ENCODE data around the gene SLIT3. TPM values are rescaled to one million over a fixed set of nuclear protein-coding genes. Genes with fewer than 3 reads are reported as not detected.

SLIT3 gene
- total RNA-seq, 1 experiment from 2014 or later: 0.10 TPM

DNA sequence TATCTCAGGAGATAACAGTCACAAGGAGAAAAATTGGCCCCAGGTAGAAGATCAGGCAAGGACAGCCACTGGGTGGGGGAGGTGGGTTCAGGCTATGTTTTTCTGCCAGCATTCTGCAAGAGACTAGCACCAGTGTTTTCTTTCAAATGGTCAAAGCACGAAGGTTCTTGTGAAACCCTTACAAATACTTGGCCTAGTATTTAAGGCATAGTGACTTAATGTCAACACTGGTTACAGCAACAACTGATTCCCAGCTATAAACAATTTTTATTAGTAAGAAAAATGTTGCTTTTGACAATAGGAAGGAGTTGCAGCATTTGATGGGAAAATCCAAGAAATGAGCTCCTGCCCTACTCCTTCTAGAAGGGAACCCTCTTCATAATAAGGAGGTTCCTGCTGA lies 349.6 kb downstream of the SLIT3 start:
- Histone ChIP-seq H3K9me3 (ENCODE audit: control insufficient read depth in 1 of 2, insufficient read depth in 1 of 2, low read depth in 1 of 2, low read length in 2 of 2) (no peaks in the 10 kb centered on the region), H2AFZ (ENCODE audit: low read depth, low read length, poor library complexity, severe bottlenecking) (no peak overlapping the region), H3K4me3 (replicated peaks in 1 of 2; ENCODE audit: low read depth in 1 of 2, low read length in 2 of 2) (no peak overlapping the region), H3K27ac (ENCODE audit: low read depth, low read length) (no peak overlapping the region), H3K9ac (ENCODE audit: low read length) (no peak overlapping the region), H3K4me2 (ENCODE audit: low read length) (no peak overlapping the region), H3K4me1 (ENCODE audit: control insufficient read depth in 1 of 2, insufficient read depth in 2 of 2, low read length in 2 of 2) (no peaks in the 10 kb centered on the region), H3K36me3 (ENCODE audit: control insufficient read depth in 1 of 2, insufficient read depth in 2 of 2, low read length in 2 of 2) (no peaks in the 10 kb centered on the region), H4K20me1 (ENCODE audit: insufficient read depth) (no peaks in the 10 kb centered on the region), H3K79me2 (ENCODE audit: insufficient read depth, low read length) (no peaks in the 10 kb centered on the region), H3K27me3 (ENCODE audit: insufficient read depth, low read length) (no peaks in the 10 kb centered on the region), H3K9me2 (ENCODE audit: insufficient read depth) (no peaks in the 10 kb centered on the region)
- CTCF ChIA-PET: no interaction called here
- DNase-seq (ENCODE audit: low read depth, low spot score): no peak
- TF ChIP-seq TCF7L2 (IDR thresholded peaks at IDR 0.05; ENCODE audit: borderline replicate concordance, extremely low read depth, insufficient read depth, insufficient read length): no peak
- TF ChIP-seq ELF1 (IDR thresholded peaks at IDR 0.05; ENCODE audit: borderline replicate concordance, low read depth): no peak
- TF ChIP-seq EGR1 (IDR thresholded peaks at IDR 0.05; ENCODE audit: low read depth): no peak
- TF ChIP-seq, protein P1, sequence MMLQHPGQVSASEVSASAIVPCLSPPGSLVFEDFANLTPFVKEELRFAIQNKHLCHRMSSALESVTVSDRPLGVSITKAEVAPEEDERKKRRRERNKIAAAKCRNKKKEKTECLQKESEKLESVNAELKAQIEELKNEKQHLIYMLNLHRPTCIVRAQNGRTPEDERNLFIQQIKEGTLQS (IDR thresholded peaks at IDR 0.05): no peak
- TF ChIP-seq CEBPB (IDR thresholded peaks at IDR 0.05; ENCODE audit: low read depth): no peak
- TF ChIP-seq YY1 (IDR thresholded peaks at IDR 0.05; ENCODE audit: extremely low read depth, insufficient replicate concordance, low read depth, low read length): no peak
- TF ChIP-seq SRF (IDR thresholded peaks at IDR 0.05; ENCODE audit: low read depth): no peak
- TF ChIP-seq RAD21 (IDR thresholded peaks at IDR 0.05; ENCODE audit: low read depth): no peak
- TF ChIP-seq REST (IDR thresholded peaks at IDR 0.05; ENCODE audit: low read depth): no peak
- no peak for TF ChIP-seq CBX3 (IDR thresholded peaks at IDR 0.05; ENCODE audit: low read depth)
- no peak for TF ChIP-seq FOSL1 (IDR thresholded peaks at IDR 0.05; ENCODE audit: low read depth)
- TF ChIP-seq EZH2phosphoT487 (IDR thresholded peaks at IDR 0.05; ENCODE audit: borderline replicate concordance): no peak
- TF ChIP-seq ZFX (IDR thresholded peaks at IDR 0.05): no peak
- TF ChIP-seq, protein P2, sequence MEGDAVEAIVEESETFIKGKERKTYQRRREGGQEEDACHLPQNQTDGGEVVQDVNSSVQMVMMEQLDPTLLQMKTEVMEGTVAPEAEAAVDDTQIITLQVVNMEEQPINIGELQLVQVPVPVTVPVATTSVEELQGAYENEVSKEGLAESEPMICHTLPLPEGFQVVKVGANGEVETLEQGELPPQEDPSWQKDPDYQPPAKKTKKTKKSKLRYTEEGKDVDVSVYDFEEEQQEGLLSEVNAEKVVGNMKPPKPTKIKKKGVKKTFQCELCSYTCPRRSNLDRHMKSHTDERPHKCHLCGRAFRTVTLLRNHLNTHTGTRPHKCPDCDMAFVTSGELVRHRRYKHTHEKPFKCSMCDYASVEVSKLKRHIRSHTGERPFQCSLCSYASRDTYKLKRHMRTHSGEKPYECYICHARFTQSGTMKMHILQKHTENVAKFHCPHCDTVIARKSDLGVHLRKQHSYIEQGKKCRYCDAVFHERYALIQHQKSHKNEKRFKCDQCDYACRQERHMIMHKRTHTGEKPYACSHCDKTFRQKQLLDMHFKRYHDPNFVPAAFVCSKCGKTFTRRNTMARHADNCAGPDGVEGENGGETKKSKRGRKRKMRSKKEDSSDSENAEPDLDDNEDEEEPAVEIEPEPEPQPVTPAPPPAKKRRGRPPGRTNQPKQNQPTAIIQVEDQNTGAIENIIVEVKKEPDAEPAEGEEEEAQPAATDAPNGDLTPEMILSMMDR (IDR thresholded peaks at IDR 0.05 in 2 of 3, conservative IDR thresholded peaks at IDR 0.05 in 1 of 3; ENCODE audit: borderline replicate concordance in 1 of 3, insufficient read depth in 1 of 3, low read depth in 2 of 3, low read length in 2 of 3): no peak
- TF ChIP-seq, protein P3, sequence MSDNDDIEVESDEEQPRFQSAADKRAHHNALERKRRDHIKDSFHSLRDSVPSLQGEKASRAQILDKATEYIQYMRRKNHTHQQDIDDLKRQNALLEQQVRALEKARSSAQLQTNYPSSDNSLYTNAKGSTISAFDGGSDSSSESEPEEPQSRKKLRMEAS (IDR thresholded peaks at IDR 0.05): no peak
- no peak for TF ChIP-seq POLR2AphosphoS5 (IDR thresholded peaks at IDR 0.05; ENCODE audit: low read depth, low read length)
- intact Hi-C loops (cut with micrococcal nuclease): no loop called here
- POLR2A ChIA-PET: no interaction called here
- no TSS peak for BruUV-seq (replicated peaks)
- RAD21 ChIA-PET (ENCODE audit: low non-redundant PET in 1 of 2, low total read pairs in 2 of 2, uncharacterized antibody in 2 of 2, unreplicated experiment in 2 of 2): no interaction called here
- no peak for ATAC-seq

Data from HCT116 (cell line).